GM12865 (cell line): ENCODE measurements around the gene DPEP2.
A peak's percentile ranks its signal among the peaks of the same experiment; 100 is the strongest.
"Not testable (repeated sequence)": the region's sequence is repeated elsewhere in the genome, so short reads cannot be mapped to it uniquely, and the experiment has no call there.

Source experiments
- DNase-seq: peaks from one replicate; pipeline ENCODE4 v3.0.0; 2010; ENCODE audit warnings: low read depth
- H3K4me3 ChIP-seq: 2 replicates; pipeline ENCODE4 v1.5.1; 2011; ENCODE audit warnings: mild to moderate bottlenecking, low read depth, low read length, control low read depth
- CTCF ChIP-seq: IDR thresholded peaks from 2 replicates; pipeline ENCODE4 v1.5.1; 2011; ENCODE audit warnings: low read length, control low read depth, low read depth, inconsistent platforms; ENCODE audit not compliant: insufficient read depth; ENCODE audit errors: missing control alignments

The DPEP2 gene

GRCh38 chr16:68003031-68003430 is 3.7 kb upstream of the DPEP2 start:
- no peak for DNase-seq
- no peak overlapping the region for H3K4me3 ChIP-seq
- TF ChIP-seq CTCF: no peak

GRCh38 chr16:68000450-68000849 is 1.2 kb upstream of the DPEP2 start:
- DNase-seq: no peak
- no peak overlapping the region for H3K4me3 ChIP-seq
- TF ChIP-seq CTCF: no peak

- H3K4me3 ChIP-seq: peak overlapping the region; percentile 26
- DNase-seq: no peak
- no peak for TF ChIP-seq CTCF
These were observed 701 bp upstream of the DPEP2 start for GRCh38 chr16:67999985-68000384.

GRCh38 chr16:67998231-67998778 is 979 bp downstream of the DPEP2 start:
- not testable (repeated sequence) for DNase-seq

GRCh38 chr16:67996666-67997065 is 2.6 kb downstream of the DPEP2 start:
- no peak for TF ChIP-seq CTCF
- H3K4me3 ChIP-seq: no peak overlapping the region
- DNase-seq: no peak

More at GRCh38 chr16:67998231-67998778, 979 bp downstream of the DPEP2 start:
- H3K4me3 ChIP-seq: not testable (repeated sequence)

- no peak overlapping the region for H3K4me3 ChIP-seq
- peak; percentile 58 for DNase-seq
- TF ChIP-seq CTCF: no peak
These were observed 3.9 kb downstream of the DPEP2 start for GRCh38 chr16:67995423-67995822.

GRCh38 chr16:67994040-67994408 is 5.3 kb downstream of the DPEP2 start:
- not testable (repeated sequence) for H3K4me3 ChIP-seq, DNase-seq

- peak; percentile 90 for DNase-seq
- peak; percentile 98 for TF ChIP-seq CTCF
- peak overlapping the region; percentile 30 for H3K4me3 ChIP-seq
These were observed 5.9 kb downstream of the DPEP2 start for GRCh38 chr16:67993207-67994039.
